Nephron (organoid): ENCODE results near the gene KY.

Source experiments
- H3K27ac Mint-ChIP-seq, 3 experiments: 2 replicates each; pipeline ENCODE4 v1.8.0; 2020; ENCODE audit warnings: mixed read lengths in 3 of 3, mild to moderate bottlenecking in 2 of 3, moderate library complexity in 1 of 3
- H3K27me3 Mint-ChIP-seq: 2 replicates; pipeline ENCODE4 v1.8.0; 2021; ENCODE audit warnings: low read depth, mild to moderate bottlenecking, moderate library complexity, mixed read lengths
- H3K36me3 Mint-ChIP-seq: 2 replicates; pipeline ENCODE4 v1.8.0; 2020; ENCODE audit warnings: low read depth, mixed read lengths
- H3K4me1 Mint-ChIP-seq: 2 replicates; pipeline ENCODE4 v1.8.0; 2020; ENCODE audit warnings: mixed read lengths
- H3K4me3 Mint-ChIP-seq, 3 experiments: 2 replicates each; pipeline ENCODE4 v1.8.0; 2020; ENCODE audit warnings: mild to moderate bottlenecking in 3 of 3, mixed read lengths in 3 of 3, moderate library complexity in 2 of 3
- H3K9me3 Mint-ChIP-seq: 2 replicates; pipeline ENCODE4 v1.8.0; 2020; ENCODE audit warnings: mixed read lengths
- TF ChIP-seq, protein P1 (sequence below), 3 experiments: fragments of 200-600 bp; sonication (generic); IDR thresholded peaks; one replicate each; pipeline ENCODE4 v1.5.0; 2021; ENCODE audit warnings: antibody characterized with exemption in 3 of 3; ENCODE audit not compliant: unreplicated experiment in 3 of 3

KY gene

DNA sequence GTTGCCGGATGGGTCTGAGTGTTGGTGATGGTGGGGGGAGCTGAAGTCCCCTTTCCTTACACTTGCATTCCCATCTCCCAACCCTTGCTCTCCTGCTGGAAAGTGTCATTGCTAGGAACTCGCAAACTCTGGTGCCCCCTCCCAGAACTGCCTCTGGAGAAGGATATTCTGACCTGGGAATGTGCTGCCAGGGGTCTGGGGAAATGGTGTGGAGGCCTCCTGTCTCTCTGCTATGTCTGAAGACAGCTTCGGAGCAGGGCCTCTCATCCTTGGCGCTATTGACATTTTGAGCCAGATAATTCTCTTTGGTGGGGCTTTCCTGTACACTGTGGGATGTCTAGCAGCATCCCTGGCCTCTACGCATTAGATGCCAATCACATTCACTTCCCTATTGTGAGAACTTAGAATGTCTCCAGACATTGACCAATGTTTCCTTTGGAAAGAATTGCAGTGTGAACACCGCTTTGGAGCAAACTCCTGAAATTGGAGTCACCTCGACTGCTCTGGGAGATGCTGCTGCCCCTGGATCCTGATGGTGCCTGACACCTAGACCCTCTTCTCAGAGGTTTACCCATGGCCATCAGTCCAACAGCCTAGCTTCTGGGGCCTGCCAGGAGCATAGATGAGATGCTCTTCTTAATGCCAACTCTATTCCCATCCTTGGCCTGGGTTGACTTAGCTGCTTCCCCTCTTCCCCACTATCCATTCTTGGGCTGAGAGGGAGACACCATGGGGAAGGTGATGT is 2.2 kb upstream of the KY start:
- TF ChIP-seq, protein P1, sequence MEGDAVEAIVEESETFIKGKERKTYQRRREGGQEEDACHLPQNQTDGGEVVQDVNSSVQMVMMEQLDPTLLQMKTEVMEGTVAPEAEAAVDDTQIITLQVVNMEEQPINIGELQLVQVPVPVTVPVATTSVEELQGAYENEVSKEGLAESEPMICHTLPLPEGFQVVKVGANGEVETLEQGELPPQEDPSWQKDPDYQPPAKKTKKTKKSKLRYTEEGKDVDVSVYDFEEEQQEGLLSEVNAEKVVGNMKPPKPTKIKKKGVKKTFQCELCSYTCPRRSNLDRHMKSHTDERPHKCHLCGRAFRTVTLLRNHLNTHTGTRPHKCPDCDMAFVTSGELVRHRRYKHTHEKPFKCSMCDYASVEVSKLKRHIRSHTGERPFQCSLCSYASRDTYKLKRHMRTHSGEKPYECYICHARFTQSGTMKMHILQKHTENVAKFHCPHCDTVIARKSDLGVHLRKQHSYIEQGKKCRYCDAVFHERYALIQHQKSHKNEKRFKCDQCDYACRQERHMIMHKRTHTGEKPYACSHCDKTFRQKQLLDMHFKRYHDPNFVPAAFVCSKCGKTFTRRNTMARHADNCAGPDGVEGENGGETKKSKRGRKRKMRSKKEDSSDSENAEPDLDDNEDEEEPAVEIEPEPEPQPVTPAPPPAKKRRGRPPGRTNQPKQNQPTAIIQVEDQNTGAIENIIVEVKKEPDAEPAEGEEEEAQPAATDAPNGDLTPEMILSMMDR (IDR thresholded peaks at IDR 0.05; ENCODE audit: unreplicated experiment in 3 of 3) = no peak
- Mint-ChIP-seq H3K36me3 (no peaks in the 10 kb centered on the region), H3K4me1 (peaks cover 14% of the 10 kb centered on the region), H3K9me3 (no peaks in the 10 kb centered on the region), H3K27me3 (peaks cover 71% of the 10 kb centered on the region), H3K4me3 (peak overlapping the region in 1 of 3 experiments; percentile 21), H3K27ac (no peak overlapping the region)

DNA sequence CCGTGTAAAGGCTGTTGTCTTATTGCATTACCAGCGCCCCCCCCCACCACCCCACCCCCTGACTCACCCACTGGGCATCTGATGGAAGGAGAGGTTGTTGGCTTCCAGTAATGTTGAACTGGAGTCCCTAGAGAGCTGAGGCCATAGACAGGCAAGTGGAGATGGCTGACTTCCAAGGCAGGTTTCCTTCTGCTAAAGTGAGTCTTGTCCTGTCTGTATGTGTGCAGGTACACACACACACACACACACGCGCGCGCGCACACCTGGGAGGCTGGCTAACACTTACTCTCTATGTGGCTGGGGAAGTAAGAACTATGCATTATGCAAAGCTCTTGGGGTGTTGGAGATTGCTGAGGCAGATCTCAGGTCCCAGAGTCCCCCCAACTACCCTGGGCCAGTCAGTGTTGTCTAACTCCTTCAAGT is 1.6 kb upstream of the KY start:
- no peak overlapping the region for H3K4me3 Mint-ChIP-seq
- H3K9me3 Mint-ChIP-seq = no peaks in the 10 kb centered on the region
- H3K27ac Mint-ChIP-seq = no peak overlapping the region
- no peaks in the 10 kb centered on the region for H3K36me3 Mint-ChIP-seq
- H3K4me1 Mint-ChIP-seq = peaks cover 14% of the 10 kb centered on the region
- H3K27me3 Mint-ChIP-seq = peaks cover 74% of the 10 kb centered on the region
- TF ChIP-seq, protein P1 (IDR thresholded peaks at IDR 0.05; ENCODE audit: unreplicated experiment in 3 of 3) = no peak

DNA sequence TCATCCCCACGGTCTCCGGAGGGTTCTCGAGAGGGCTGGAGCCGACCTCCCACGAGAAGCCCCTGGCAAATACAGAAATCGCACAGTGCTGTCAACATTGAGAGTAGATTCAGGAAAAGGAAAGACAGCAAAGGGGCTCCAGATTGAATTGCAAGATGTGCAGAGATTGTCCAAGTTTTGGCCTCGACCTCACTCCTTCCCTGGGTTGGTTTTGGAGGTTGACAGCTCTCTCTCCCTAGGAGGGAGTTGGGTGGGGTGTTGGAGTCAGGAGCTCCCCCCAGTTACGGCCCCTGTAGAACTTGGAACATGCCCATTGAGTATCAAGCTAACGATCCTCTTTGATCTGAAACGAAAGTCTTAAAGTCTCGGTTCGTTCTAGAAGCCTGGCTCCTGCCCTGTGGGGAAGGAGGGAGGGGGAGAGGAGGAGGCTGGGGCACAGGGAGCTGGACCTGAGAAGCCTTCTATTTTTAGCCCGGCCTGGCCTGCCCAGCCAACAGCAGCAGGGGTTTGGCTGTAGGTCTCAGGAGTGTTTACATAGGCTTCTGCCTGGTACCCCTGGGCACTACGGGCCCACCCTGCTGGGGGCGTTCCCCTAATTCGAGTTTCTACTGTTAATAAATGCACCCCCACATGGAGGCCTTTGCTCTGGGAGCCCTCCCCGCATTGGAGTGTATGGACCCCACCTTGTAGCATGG is 672 bp upstream of the KY start:
- H3K27me3 Mint-ChIP-seq = peaks cover 74% of the 10 kb centered on the region
- H3K4me3 Mint-ChIP-seq = peak overlapping the region; percentile 79 to 84 (median 80)
- no peaks in the 10 kb centered on the region for H3K36me3 Mint-ChIP-seq
- peaks cover 16% of the 10 kb centered on the region for H3K4me1 Mint-ChIP-seq
- H3K27ac Mint-ChIP-seq = no peak overlapping the region
- H3K9me3 Mint-ChIP-seq = no peaks in the 10 kb centered on the region
- TF ChIP-seq, protein P1 (IDR thresholded peaks at IDR 0.05; ENCODE audit: unreplicated experiment in 3 of 3) = no peak

DNA sequence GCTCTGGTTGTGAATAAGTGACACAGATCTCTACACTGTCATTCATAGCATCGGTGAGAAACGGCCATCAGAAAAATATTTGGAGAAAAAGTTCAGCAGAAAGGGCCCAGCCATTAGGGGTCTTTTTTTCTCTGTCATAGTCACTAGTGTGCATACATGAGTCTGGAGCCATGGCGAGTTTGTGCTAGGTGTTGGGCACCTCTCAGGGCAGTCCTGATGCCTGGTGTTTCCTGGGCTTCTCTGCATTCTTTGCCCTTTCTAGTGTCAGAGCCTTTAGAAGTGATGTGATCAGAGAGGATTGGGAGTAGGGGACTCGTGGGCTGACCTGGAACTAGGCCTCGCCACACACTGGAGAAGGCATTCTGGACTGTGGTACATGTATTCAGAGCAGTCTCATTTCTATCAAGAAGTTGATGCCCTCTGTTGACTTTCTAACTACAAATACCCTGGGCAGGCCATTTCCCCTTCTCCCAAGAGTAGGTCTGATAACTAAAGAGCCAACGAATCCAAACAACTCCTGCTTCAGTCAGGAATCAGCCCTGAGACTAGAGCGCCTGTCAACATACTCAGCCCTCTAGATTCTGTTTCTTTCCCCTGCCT is 1.6 kb downstream of the KY start:
- no peaks in the 10 kb centered on the region for H3K36me3 Mint-ChIP-seq
- H3K27me3 Mint-ChIP-seq = peaks cover 57% of the 10 kb centered on the region
- TF ChIP-seq, protein P1 (IDR thresholded peaks at IDR 0.05; ENCODE audit: unreplicated experiment in 3 of 3) = no peak
- peak overlapping the region; percentile 62 to 84 (median 64) for H3K4me3 Mint-ChIP-seq
- H3K4me1 Mint-ChIP-seq = peaks cover 34% of the 10 kb centered on the region
- no peaks in the 10 kb centered on the region for H3K9me3 Mint-ChIP-seq
- H3K27ac Mint-ChIP-seq = no peak overlapping the region

DNA sequence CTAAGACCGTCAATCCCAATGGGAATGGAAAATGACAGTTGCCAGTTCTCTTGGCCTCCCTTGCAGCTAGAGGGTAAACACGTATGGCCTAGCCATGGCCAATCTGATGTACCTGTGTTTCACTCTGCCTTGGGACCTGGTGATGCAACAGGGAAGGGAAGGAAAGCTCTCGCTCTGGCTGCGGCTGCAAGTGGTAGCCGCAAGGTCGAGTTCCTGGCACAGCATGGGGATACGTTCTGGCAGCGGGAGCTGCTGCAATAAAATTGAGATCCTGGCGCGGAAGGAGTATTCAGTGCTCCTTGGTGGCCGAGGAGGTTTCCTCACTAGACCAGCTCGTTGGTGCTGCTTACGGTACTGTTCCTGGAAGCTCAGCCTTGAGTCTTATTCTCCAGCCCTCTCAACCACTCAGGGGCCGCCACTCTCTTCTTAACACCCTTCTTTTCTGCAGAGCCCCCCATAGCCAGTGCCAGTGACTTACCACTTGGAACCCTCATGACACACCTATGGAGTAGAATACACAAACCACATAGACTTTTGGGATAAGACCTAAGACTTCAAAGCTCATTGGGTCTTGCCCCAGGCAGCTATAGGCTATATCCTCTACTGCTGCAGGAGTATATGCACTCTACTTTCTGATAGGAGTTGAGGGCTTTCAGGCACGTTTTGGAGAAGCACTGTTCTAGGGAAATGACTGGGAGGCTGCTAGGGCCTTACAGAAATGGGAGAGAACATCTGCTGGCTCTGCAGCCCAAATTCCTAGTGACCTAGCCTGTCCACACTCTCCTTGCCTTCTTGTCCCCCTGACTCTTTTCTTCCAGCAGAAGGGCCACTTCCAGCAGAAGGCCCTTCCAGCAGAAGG is 2.7 kb downstream of the KY start:
- peaks cover 46% of the 10 kb centered on the region for H3K27me3 Mint-ChIP-seq
- H3K36me3 Mint-ChIP-seq = no peaks in the 10 kb centered on the region
- H3K9me3 Mint-ChIP-seq = no peaks in the 10 kb centered on the region
- peaks cover 34% of the 10 kb centered on the region for H3K4me1 Mint-ChIP-seq
- H3K4me3 Mint-ChIP-seq = peak overlapping the region in 1 of 3 experiments; percentile 49
- H3K27ac Mint-ChIP-seq = no peak overlapping the region
- TF ChIP-seq, protein P1 (IDR thresholded peaks at IDR 0.05; ENCODE audit: unreplicated experiment in 3 of 3) = no peak
